ENCODE results near the gene ZFP90. TPM values are rescaled to one million over a fixed set of nuclear protein-coding genes. Genes with fewer than 3 reads are reported as not detected.
"Not testable (repeated sequence)": the region's sequence is repeated elsewhere in the genome, so short reads cannot be mapped to it uniquely, and the experiment has no call there.

The ZFP90 gene
- total RNA-seq, 2 donors from 2014 or later: 20.4 to 33.2 TPM

DNA sequence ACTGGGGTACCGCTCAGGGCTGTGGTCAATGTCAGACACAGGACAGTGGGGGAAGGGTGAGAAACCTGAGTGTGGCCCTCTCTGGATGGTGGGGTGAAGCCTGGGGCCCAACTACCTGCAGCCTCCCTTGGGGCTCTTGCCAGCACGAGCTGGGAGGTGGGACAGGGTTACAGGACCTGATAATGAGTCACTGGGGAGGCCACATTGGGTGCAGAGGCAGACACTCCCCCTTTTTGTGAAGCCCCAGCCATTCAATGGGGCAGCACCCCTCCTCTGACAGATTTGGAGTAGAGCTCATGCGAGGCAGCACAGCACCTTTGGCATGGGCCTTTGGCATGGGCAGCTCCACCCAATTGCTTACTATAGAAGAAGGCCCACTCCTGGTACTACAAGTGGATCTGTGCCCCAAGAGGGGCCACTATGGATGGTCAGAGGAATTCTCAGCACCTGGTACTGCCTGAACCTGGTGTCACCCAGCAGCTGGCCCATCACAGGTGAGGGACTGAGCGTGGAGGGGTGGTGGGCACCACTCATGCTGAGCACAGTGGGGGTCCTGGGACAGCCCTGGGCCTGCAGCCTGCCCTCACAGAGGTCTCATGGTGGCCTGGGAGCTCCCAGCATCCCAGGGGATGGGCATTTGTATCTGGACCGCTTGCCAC is 45.5 kb upstream of the ZFP90 start:
- H3K9ac ChIP-seq (ENCODE audit: extremely low read depth, low read length, poor library complexity, severe bottlenecking): no peak overlapping the region
- no peak overlapping the region for H3K27ac ChIP-seq (ENCODE audit: low read depth, low read length)
- Mint-ChIP-seq H3K36me3 (ENCODE audit: low read depth) (no peaks in the 10 kb centered on the region), H3K9me3 (peaks cover 10% of the 10 kb centered on the region), H3K27ac (peak overlapping the region; percentile 58), H3K4me3 (no peak overlapping the region), H3K4me1 (peaks cover 23% of the 10 kb centered on the region), H3K27me3 (ENCODE audit: insufficient read depth) (no peaks in the 10 kb centered on the region)
- 86 to 87% methylated on average over 5 of the region's 5 CpGs for WGBS, 2 experiments (ENCODE audit: insufficient coverage in 1 of 2, insufficient read length in 1 of 2)
- H3K27me3 ChIP-seq (ENCODE audit: control insufficient read depth, insufficient read depth, low read length, poor library complexity, severe bottlenecking): no peaks in the 10 kb centered on the region
- DNase-seq: no peak
- H3K9me3 ChIP-seq (ENCODE audit: control insufficient read depth, low read length): no peaks in the 10 kb centered on the region
- no peak overlapping the region for H3K4me3 ChIP-seq (ENCODE audit: low read length)
- no peaks in the 10 kb centered on the region for H3K36me3 ChIP-seq (ENCODE audit: control insufficient read depth, insufficient read depth, low read length)
- peaks cover 10% of the 10 kb centered on the region for H3K4me1 ChIP-seq (ENCODE audit: control insufficient read depth, insufficient read depth, low read length)
- TF ChIP-seq, protein P1, sequence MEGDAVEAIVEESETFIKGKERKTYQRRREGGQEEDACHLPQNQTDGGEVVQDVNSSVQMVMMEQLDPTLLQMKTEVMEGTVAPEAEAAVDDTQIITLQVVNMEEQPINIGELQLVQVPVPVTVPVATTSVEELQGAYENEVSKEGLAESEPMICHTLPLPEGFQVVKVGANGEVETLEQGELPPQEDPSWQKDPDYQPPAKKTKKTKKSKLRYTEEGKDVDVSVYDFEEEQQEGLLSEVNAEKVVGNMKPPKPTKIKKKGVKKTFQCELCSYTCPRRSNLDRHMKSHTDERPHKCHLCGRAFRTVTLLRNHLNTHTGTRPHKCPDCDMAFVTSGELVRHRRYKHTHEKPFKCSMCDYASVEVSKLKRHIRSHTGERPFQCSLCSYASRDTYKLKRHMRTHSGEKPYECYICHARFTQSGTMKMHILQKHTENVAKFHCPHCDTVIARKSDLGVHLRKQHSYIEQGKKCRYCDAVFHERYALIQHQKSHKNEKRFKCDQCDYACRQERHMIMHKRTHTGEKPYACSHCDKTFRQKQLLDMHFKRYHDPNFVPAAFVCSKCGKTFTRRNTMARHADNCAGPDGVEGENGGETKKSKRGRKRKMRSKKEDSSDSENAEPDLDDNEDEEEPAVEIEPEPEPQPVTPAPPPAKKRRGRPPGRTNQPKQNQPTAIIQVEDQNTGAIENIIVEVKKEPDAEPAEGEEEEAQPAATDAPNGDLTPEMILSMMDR (conservative IDR thresholded peaks at IDR 0.05): no peak

DNA sequence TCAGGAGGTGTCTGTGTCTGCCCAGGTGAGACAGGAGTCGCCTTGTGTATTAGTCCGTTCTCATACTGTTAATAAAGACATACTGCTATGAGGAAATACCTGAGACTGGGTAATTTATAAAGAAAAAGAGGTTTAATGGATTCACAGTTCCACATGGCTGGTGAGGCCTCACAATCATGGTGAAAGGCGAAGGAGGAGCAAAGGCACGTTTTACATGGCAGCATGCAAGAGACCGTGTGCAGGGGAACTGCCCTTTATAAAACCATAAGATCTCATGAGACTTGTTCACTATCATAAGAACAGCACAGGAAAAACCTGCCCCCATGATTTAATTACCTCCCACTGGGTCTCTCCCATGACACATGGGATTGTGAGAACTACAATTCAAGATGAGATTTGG is 44.8 kb upstream of the ZFP90 start:
- H3K4me3 Mint-ChIP-seq: not testable (repeated sequence)

DNA sequence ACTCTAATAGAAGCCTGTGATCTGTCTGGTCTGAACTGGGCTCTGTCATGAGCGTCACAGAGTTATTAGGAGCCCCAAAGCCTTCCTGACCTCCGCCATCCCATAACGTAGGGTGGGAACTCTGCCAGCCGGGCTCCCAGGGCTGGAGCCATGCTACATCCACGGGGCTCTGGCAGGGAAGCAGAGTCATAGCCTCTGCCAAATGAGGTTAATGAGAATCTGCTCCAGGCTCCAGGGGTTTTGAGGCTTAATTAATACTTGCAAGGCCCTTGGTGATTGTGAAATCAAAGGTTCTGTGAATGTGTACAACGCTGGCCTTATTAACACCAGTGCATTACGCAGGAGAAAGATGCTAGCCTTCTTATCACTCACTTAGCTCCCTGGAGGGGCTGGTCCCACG is 42.4 kb upstream of the ZFP90 start:
- H3K9me3 Mint-ChIP-seq: peaks cover 10% of the 10 kb centered on the region
- no peaks in the 10 kb centered on the region for H3K36me3 Mint-ChIP-seq (ENCODE audit: low read depth)
- 89 to 92% methylated on average over 6 to 8 of the region's 8 CpGs for WGBS, 2 experiments (ENCODE audit: insufficient coverage in 1 of 2, insufficient read length in 1 of 2)
- Histone ChIP-seq H3K36me3 (ENCODE audit: control insufficient read depth, insufficient read depth, low read length) (no peaks in the 10 kb centered on the region), H3K27me3 (ENCODE audit: control insufficient read depth, insufficient read depth, low read length, poor library complexity, severe bottlenecking) (no peaks in the 10 kb centered on the region), H3K4me3 (ENCODE audit: low read length) (no peak overlapping the region), H3K4me1 (ENCODE audit: control insufficient read depth, insufficient read depth, low read length) (peaks cover 2% of the 10 kb centered on the region), H3K9me3 (ENCODE audit: control insufficient read depth, low read length) (no peaks in the 10 kb centered on the region), H3K9ac (ENCODE audit: extremely low read depth, low read length, poor library complexity, severe bottlenecking) (no peak overlapping the region), H3K27ac (ENCODE audit: low read depth, low read length) (no peak overlapping the region)
- H3K4me3 Mint-ChIP-seq: no peak overlapping the region
- no peak for DNase-seq
- peaks cover 7% of the 10 kb centered on the region for H3K4me1 Mint-ChIP-seq
- H3K27ac Mint-ChIP-seq: no peak overlapping the region
- no peaks in the 10 kb centered on the region for H3K27me3 Mint-ChIP-seq (ENCODE audit: insufficient read depth)
- TF ChIP-seq, protein P1 (conservative IDR thresholded peaks at IDR 0.05): no peak

More for the DNA sequence above, 44.8 kb upstream of the ZFP90 start:
- H3K9me3 ChIP-seq (ENCODE audit: control insufficient read depth, low read length); H3K27me3 Mint-ChIP-seq (ENCODE audit: insufficient read depth); H3K4me3 ChIP-seq (ENCODE audit: low read length); DNase-seq; H3K27ac ChIP-seq (ENCODE audit: low read depth, low read length); H3K27ac Mint-ChIP-seq; H3K27me3 ChIP-seq (ENCODE audit: control insufficient read depth, insufficient read depth, low read length, poor library complexity, severe bottlenecking); H3K36me3 ChIP-seq (ENCODE audit: control insufficient read depth, insufficient read depth, low read length); H3K36me3 Mint-ChIP-seq (ENCODE audit: low read depth); H3K9ac ChIP-seq (ENCODE audit: extremely low read depth, low read length, poor library complexity, severe bottlenecking): not testable (repeated sequence)
- H3K9me3 Mint-ChIP-seq: peaks cover 10% of the 10 kb centered on the region
- H3K4me1 ChIP-seq (ENCODE audit: control insufficient read depth, insufficient read depth, low read length): peaks cover 10% of the 10 kb centered on the region
- WGBS, 2 experiments (ENCODE audit: insufficient coverage in 1 of 2, insufficient read length in 1 of 2): 89 to 98% methylated on average over 5 of the region's 5 CpGs
- H3K4me1 Mint-ChIP-seq: peaks cover 23% of the 10 kb centered on the region

DNA sequence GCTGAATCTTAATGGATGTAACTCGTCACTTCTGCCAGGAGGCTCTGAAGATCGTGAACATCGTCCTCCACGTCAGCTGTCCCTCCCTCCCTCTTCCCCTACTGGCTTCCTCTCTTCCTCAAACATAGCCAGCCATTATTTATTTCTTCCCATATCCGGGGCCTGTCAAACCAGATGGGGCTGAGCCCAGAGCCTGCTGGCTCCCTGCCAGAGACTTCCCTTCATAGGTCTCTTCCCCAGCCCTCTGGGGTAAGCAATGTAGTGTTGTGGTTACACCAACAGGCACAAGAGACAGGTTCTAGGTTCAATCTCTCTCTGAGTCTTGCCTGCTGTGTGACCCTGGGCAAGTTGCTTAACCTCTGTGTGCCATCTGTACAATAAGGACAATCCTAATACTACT is 40.1 kb upstream of the ZFP90 start:
- H3K36me3 Mint-ChIP-seq (ENCODE audit: low read depth): no peaks in the 10 kb centered on the region
- no peaks in the 10 kb centered on the region for H3K4me1 ChIP-seq (ENCODE audit: control insufficient read depth, insufficient read depth, low read length)
- TF ChIP-seq, protein P1 (conservative IDR thresholded peaks at IDR 0.05): no peak
- no peaks in the 10 kb centered on the region for H3K4me1 Mint-ChIP-seq
- H3K9ac ChIP-seq (ENCODE audit: extremely low read depth, low read length, poor library complexity, severe bottlenecking): no peak overlapping the region
- H3K4me3 Mint-ChIP-seq: no peak overlapping the region
- H3K27me3 ChIP-seq (ENCODE audit: control insufficient read depth, insufficient read depth, low read length, poor library complexity, severe bottlenecking): no peaks in the 10 kb centered on the region
- peaks cover 8% of the 10 kb centered on the region for H3K9me3 Mint-ChIP-seq
- H3K9me3 ChIP-seq (ENCODE audit: control insufficient read depth, low read length): no peaks in the 10 kb centered on the region
- no peaks in the 10 kb centered on the region for H3K36me3 ChIP-seq (ENCODE audit: control insufficient read depth, insufficient read depth, low read length)
- DNase-seq: no peak
- WGBS, 2 experiments (ENCODE audit: insufficient coverage in 1 of 2, insufficient read length in 1 of 2): 83 to 87% methylated on average over 4 to 5 of the region's 5 CpGs
- no peak overlapping the region for H3K4me3 ChIP-seq (ENCODE audit: low read length)
- no peaks in the 10 kb centered on the region for H3K27me3 Mint-ChIP-seq (ENCODE audit: insufficient read depth)
- H3K27ac Mint-ChIP-seq: no peak overlapping the region
- no peak overlapping the region for H3K27ac ChIP-seq (ENCODE audit: low read depth, low read length)

All from endodermal cell (in vitro differentiated cells).